OCI-LY3 (cell line): ENCODE data around the gene VTI1B.

Experiments
- H2AFZ ChIP-seq: fragments of 200-600, 300-600 bp; shearing (Covaris generic); 2 replicates; pipeline ENCODE4 v1.6.0; 2014; ENCODE audit warnings: antibody characterized with exemption, low read depth, low read length
- H3K27ac ChIP-seq: fragments of 200-600, 300-600 bp; sonication (generic); 2 replicates; pipeline ENCODE4 v1.5.1; 2014; ENCODE audit warnings: mild to moderate bottlenecking, low read length, moderate library complexity, mixed read lengths
- H3K27me3 ChIP-seq: fragments of 200-600, 300-600 bp; sonication (generic); 2 replicates; pipeline ENCODE4 v1.6.1; 2014; ENCODE audit warnings: low read depth, low read length, mixed read lengths
- H3K36me3 ChIP-seq: fragments of 200-600, 300-600 bp; sonication (generic); replicated peaks from 2 replicates; pipeline ENCODE3; 2014; ENCODE audit warnings: low read depth, low read length, mixed read lengths
- H3K4me1 ChIP-seq: fragments of 300-600, 200-600 bp; sonication (generic); 2 replicates; pipeline ENCODE4 v1.6.1; 2014; ENCODE audit warnings: low read length, mixed read lengths
- H3K4me2 ChIP-seq: fragments of 200-600, 300-600 bp; sonication (generic); 2 replicates; pipeline ENCODE4 v1.6.1; 2014; ENCODE audit warnings: low read length, mixed read lengths
- H3K4me3 ChIP-seq: fragments of 300-600, 200-600 bp; sonication (generic); 2 replicates; pipeline ENCODE4 v1.5.1; 2014; ENCODE audit warnings: antibody characterized with exemption, mild to moderate bottlenecking, low read length, moderate library complexity
- H3K79me2 ChIP-seq: fragments of 300-600, 200-600 bp; shearing (Covaris generic); 2 replicates; pipeline ENCODE4 v1.6.1; 2014; ENCODE audit warnings: mild to moderate bottlenecking, low read length, mixed read lengths
- H3K9ac ChIP-seq: fragments of 300-600, 200-600 bp; shearing (Covaris generic); 2 replicates; pipeline ENCODE4 v1.6.0; 2014; ENCODE audit warnings: mild to moderate bottlenecking, low read length, moderate library complexity
- H3K9me3 ChIP-seq: fragments of 200-600, 300-600 bp; shearing (Covaris generic); 2 replicates; pipeline ENCODE4 v1.6.1; 2014; ENCODE audit warnings: low read length, mixed read lengths; ENCODE audit not compliant: insufficient read depth
- H4K20me1 ChIP-seq: fragments of 200-600, 300-600 bp; sonication (generic); 2 replicates; pipeline ENCODE4 v1.6.1; 2016; ENCODE audit warnings: low read length, mixed read lengths; ENCODE audit not compliant: insufficient read depth
- EZH2phosphoT487 ChIP-seq: fragments of 200-600 bp; shearing (Covaris generic); IDR thresholded peaks from 2 replicates; pipeline ENCODE4 v1.6.1; 2018; ENCODE audit warnings: antibody characterized with exemption, mixed run types, low read depth
- TF ChIP-seq, protein P1 (sequence below): fragments of 200-600, 300-600 bp; sonication (generic); IDR thresholded peaks from 2 replicates; pipeline ENCODE4 v1.5.1; 2014; ENCODE audit warnings: antibody characterized with exemption, low read length, low read depth

VTI1B gene

GRCh38 chr14:67641480-67641879 is 33.0 kb downstream of the VTI1B start:
- Histone ChIP-seq H3K9ac (no peak overlapping the region), H3K4me1 (peaks cover 12% of the 10 kb centered on the region), H3K4me3 (no peak overlapping the region)

DNA sequence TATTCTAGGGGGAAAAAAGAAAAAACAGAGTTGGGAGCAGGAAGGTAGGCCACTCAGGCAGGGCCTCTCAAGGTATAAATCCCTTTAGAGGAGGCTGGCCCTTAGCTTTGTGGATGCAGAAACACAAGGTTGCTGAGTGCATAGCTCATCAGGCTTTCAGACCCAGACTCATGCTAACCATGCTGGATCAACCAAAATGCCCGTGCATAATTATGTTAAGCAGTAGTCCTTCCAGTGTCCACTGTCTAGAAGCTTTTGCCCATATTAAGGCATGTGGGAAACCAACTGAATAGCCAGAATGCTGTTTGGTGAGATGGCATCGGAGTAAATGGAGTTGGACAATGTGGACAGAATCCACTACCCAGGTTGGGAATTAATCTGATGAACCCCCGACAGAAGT is 35.8 kb downstream of the VTI1B start:
- H3K27me3 ChIP-seq = no peaks in the 10 kb centered on the region
- no peak overlapping the region for H3K27ac ChIP-seq
- H2AFZ ChIP-seq = no peak overlapping the region
- H3K9ac ChIP-seq = no peak overlapping the region
- H3K79me2 ChIP-seq = no peaks in the 10 kb centered on the region
- H3K4me1 ChIP-seq = peaks cover 11% of the 10 kb centered on the region
- H4K20me1 ChIP-seq = no peaks in the 10 kb centered on the region
- H3K9me3 ChIP-seq = no peaks in the 10 kb centered on the region
- no peak overlapping the region for H3K4me3 ChIP-seq
- TF ChIP-seq, protein P1, sequence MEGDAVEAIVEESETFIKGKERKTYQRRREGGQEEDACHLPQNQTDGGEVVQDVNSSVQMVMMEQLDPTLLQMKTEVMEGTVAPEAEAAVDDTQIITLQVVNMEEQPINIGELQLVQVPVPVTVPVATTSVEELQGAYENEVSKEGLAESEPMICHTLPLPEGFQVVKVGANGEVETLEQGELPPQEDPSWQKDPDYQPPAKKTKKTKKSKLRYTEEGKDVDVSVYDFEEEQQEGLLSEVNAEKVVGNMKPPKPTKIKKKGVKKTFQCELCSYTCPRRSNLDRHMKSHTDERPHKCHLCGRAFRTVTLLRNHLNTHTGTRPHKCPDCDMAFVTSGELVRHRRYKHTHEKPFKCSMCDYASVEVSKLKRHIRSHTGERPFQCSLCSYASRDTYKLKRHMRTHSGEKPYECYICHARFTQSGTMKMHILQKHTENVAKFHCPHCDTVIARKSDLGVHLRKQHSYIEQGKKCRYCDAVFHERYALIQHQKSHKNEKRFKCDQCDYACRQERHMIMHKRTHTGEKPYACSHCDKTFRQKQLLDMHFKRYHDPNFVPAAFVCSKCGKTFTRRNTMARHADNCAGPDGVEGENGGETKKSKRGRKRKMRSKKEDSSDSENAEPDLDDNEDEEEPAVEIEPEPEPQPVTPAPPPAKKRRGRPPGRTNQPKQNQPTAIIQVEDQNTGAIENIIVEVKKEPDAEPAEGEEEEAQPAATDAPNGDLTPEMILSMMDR = no peak
- no peak for TF ChIP-seq EZH2phosphoT487
- no peak overlapping the region for H3K4me2 ChIP-seq
- H3K36me3 ChIP-seq = no peaks in the 10 kb centered on the region

More at GRCh38 chr14:67641480-67641879, 33.0 kb downstream of the VTI1B start:
- H3K27ac ChIP-seq = no peak overlapping the region
- H3K79me2 ChIP-seq = no peaks in the 10 kb centered on the region
- TF ChIP-seq, protein P1 = no peak
- TF ChIP-seq EZH2phosphoT487 = no peak
- H3K9me3 ChIP-seq = no peaks in the 10 kb centered on the region
- no peaks in the 10 kb centered on the region for H3K36me3 ChIP-seq
- H3K4me2 ChIP-seq = no peak overlapping the region
- no peaks in the 10 kb centered on the region for H3K27me3 ChIP-seq
- H2AFZ ChIP-seq = no peak overlapping the region
- no peaks in the 10 kb centered on the region for H4K20me1 ChIP-seq

- H3K79me2 ChIP-seq = no peaks in the 10 kb centered on the region
- no peaks in the 10 kb centered on the region for H3K36me3 ChIP-seq
- no peak overlapping the region for H3K9ac ChIP-seq
- peak overlapping the region; percentile 29 for H3K4me2 ChIP-seq
- H3K27me3 ChIP-seq = no peaks in the 10 kb centered on the region
- no peaks in the 10 kb centered on the region for H3K9me3 ChIP-seq
- no peak overlapping the region for H3K4me3 ChIP-seq
- H3K4me1 ChIP-seq = peaks cover 10% of the 10 kb centered on the region
- H4K20me1 ChIP-seq = no peaks in the 10 kb centered on the region
- H3K27ac ChIP-seq = no peak overlapping the region
- TF ChIP-seq, protein P1 = no peak
- TF ChIP-seq EZH2phosphoT487 = no peak
- peak overlapping the region; percentile 23; the same call in 1 of the 2 replicates for H2AFZ ChIP-seq
Measured at GRCh38 chr14:67636361-67636919, 38.0 kb downstream of the VTI1B start.

DNA sequence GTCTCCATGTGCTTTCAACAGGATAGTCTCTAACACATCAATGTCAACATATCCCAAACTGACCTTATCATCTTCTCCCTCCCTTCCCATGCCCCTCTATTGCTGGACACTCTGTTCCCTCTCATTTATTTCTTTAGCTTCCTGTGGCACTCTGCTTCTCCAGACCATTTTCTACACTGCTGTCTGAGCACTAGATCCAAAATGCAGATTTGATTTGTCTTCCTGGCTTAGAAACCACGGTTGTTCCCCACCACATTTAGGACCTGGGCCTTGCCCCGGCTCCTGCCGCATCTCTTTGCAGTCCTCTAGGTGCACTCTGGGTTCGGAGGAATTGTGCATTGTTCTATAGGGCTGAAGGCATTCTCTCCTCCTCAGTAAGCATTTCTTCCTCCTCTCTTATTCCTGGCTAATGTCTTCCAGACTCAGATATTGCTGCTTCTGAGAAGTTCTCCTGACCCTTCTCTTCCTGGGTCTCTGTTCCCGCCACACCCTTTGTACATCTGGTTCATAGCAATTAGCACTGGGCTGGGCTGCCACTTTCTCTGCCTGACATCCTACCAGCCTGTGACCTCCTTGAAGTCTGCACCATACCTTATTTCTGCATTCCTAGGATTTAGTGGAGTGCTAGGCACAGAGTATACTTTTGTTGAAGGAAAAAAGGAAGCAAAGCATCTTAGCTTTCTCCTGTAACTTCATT is 40.8 kb downstream of the VTI1B start:
- Histone ChIP-seq H3K27me3 (peaks cover 2% of the 10 kb centered on the region; the same call in 1 of the 2 replicates), H4K20me1 (no peaks in the 10 kb centered on the region)

More for the DNA sequence above, 40.8 kb downstream of the VTI1B start:
- TF ChIP-seq, protein P1 = no peak
- TF ChIP-seq EZH2phosphoT487 = no peak
- Histone ChIP-seq H3K4me1 (peaks cover 10% of the 10 kb centered on the region), H3K36me3 (no peaks in the 10 kb centered on the region), H3K4me3 (no peak overlapping the region), H3K9me3 (no peaks in the 10 kb centered on the region), H3K4me2 (no peak overlapping the region), H2AFZ (no peak overlapping the region), H3K9ac (no peak overlapping the region), H3K27ac (no peak overlapping the region), H3K79me2 (no peaks in the 10 kb centered on the region)
